T-cell (primary cell): Measurements from ENCODE around the gene WASL. TPM values are rescaled to one million over a fixed set of nuclear protein-coding genes. Genes with fewer than 3 reads are reported as not detected.

Source experiments
- ATAC-seq, 4 experiments: fragments of 200-7000 bp in 3 of 4; fragments of 150-1000 bp in 1 of 4; cut with Tn5 transposase; replicated peaks in 1 of 4; 1 replicate in 3 of 4; 2 replicates in 1 of 4; pipeline ENCODE4 v1.10.0; 2021; ENCODE audit warnings: moderate library complexity in 3 of 4, mild to moderate bottlenecking in 2 of 4, moderate number of reproducible peaks in 1 of 4
- CTCF ChIA-PET, 2 donors: fragments of 300-600 bp; sonication (Branson Sonifier 250); formaldehyde crosslinking; loops; one replicate each; lab custom pipeline; 2022; ENCODE audit warnings: antibody characterized with exemption in 2 of 2; lab: Charles Lee
- POLR2A ChIA-PET, 2 donors: fragments of 300-600 bp; sonication (Branson Sonifier 250); formaldehyde crosslinking; loops; one replicate each; lab custom pipeline; 2022; ENCODE audit warnings: antibody characterized with exemption in 2 of 2; lab: Charles Lee
- DNase-seq, 35 experiments: peaks; one replicate each; pipeline versions ENCODE4 v3.0.0 to v3.0.0-alpha.2; 2013 to 2023
- H3K27ac ChIP-seq: one replicate; pipeline ENCODE4 v1.5.1; 2013; ENCODE audit warnings: low read length
- H3K27me3 ChIP-seq, 2 experiments: replicated peaks in 1 of 2; 1 replicate in 1 of 2; 2 replicates in 1 of 2; pipeline versions ENCODE4 v1.6.1 to v1.7.0; 2013; ENCODE audit warnings: low read length in 1 of 2, mixed read lengths in 1 of 2; ENCODE audit not compliant: control insufficient read depth in 2 of 2, insufficient read depth in 2 of 2; ENCODE audit errors: extremely low read depth in 1 of 2
- H3K36me3 ChIP-seq, 2 donors: 1 replicate in 1 of 2; 2 replicates in 1 of 2; pipeline versions ENCODE4 v1.6.1 to v1.7.0; 2013; ENCODE audit warnings: low read length in 1 of 2; ENCODE audit not compliant: control insufficient read depth in 2 of 2, insufficient read depth in 1 of 2; ENCODE audit errors: extremely low read depth in 1 of 2
- H3K4me1 ChIP-seq, 2 experiments: 1 replicate in 1 of 2; 2 replicates in 1 of 2; pipeline versions ENCODE4 v1.6.1 to v1.7.0; 2013; ENCODE audit warnings: low read length in 2 of 2, mixed read lengths in 1 of 2; ENCODE audit not compliant: insufficient read depth in 2 of 2, control insufficient read depth in 1 of 2; ENCODE audit errors: extremely low read depth in 1 of 2
- H3K4me3 ChIP-seq, 2 donors: 1 replicate in 1 of 2; 2 replicates in 1 of 2; pipeline versions ENCODE4 v1.5.1 to v1.7.0; 2013; ENCODE audit warnings: mild to moderate bottlenecking in 2 of 2, low read length in 1 of 2, moderate library complexity in 1 of 2; ENCODE audit not compliant: control insufficient read depth in 1 of 2; ENCODE audit errors: extremely low read depth in 1 of 2
- H3K9me3 ChIP-seq: 2 replicates; pipeline ENCODE4 v1.7.0; 2013
- H3K27ac Mint-ChIP-seq, 2 donors: one replicate each; pipeline ENCODE4 v1.8.0; 2020 to 2021; ENCODE audit warnings: mild to moderate bottlenecking in 2 of 2, mixed read lengths in 2 of 2
- H3K27me3 Mint-ChIP-seq, 2 donors: one replicate each; pipeline ENCODE4 v1.8.0; 2021 to 2022; ENCODE audit warnings: mixed read lengths in 2 of 2
- H3K36me3 Mint-ChIP-seq: one replicate; pipeline ENCODE4 v1.8.0; 2021; ENCODE audit warnings: mixed read lengths
- H3K4me1 Mint-ChIP-seq, 3 donors: one replicate each; pipeline ENCODE4 v1.8.0; 2020 to 2022; ENCODE audit warnings: mixed read lengths in 3 of 3, mild to moderate bottlenecking in 1 of 3
- H3K4me3 Mint-ChIP-seq, 3 donors: one replicate each; pipeline ENCODE4 v1.8.0; 2020 to 2022; ENCODE audit warnings: mild to moderate bottlenecking in 3 of 3, mixed read lengths in 3 of 3, moderate library complexity in 3 of 3
- H3K9me3 Mint-ChIP-seq, 3 donors: one replicate each; pipeline ENCODE4 v1.8.0; 2020 to 2022; ENCODE audit warnings: mixed read lengths in 3 of 3
- WGBS: methylation state at CpG from one replicate; pipeline ENCODE4 v1.1.5; 2013; ENCODE audit warnings: missing lambda C conversion rate; ENCODE audit not compliant: insufficient coverage; 5-methylcytosine and 5-hydroxymethylcytosine counted together
- total RNA-seq, 35 experiments: library from RNA in 6 of 35; stranded (reverse) in 6 of 35; fragments of 120-200 nt in 1 of 35; gene quantifications; one replicate each; pipeline versions ENCODE4 v1.2.1 to v1.2.4 and lab custom pipeline; 2013 to 2026

WASL gene
- total RNA-seq, 5 donors from 2014 or later (not counting 1 experiment from before 2014, with no cell fraction given): 9.1 to 12.2 (median 9.8) TPM

GRCh38 chr7:123680580-123680979 lies 68.2 kb downstream of the WASL start:
- 100% methylated on average over 2 of the region's 3 CpGs for WGBS
- Mint-ChIP-seq H3K4me1 (no peaks in the 10 kb centered on the region), H3K36me3 (peaks cover 17% of the 10 kb centered on the region), H3K9me3 (no peaks in the 10 kb centered on the region), H3K27ac (no peak overlapping the region), H3K27me3 (no peaks in the 10 kb centered on the region), H3K4me3 (no peak overlapping the region)
- DNase-seq (no peak), ATAC-seq (no peak)
- Histone ChIP-seq H3K27me3 (no peaks in the 10 kb centered on the region), H3K27ac (no peak overlapping the region), H3K4me1 (no peaks in the 10 kb centered on the region), H3K9me3 (no peaks in the 10 kb centered on the region), H3K36me3 (peaks cover 0 to 12% of the 10 kb centered on the region in 2 donors), H3K4me3 (no peak overlapping the region)
- ChIA-PET CTCF (no interaction called here), POLR2A (no interaction called here)

GRCh38 chr7:123679614-123680013 lies 69.2 kb downstream of the WASL start:
- ATAC-seq: no peak
- WGBS: no CpG with 5 or more reads among the region's 3 CpGs

GRCh38 chr7:123677061-123677715 lies 71.6 kb downstream of the WASL start:
- Histone ChIP-seq H3K4me3 (no peak overlapping the region), H3K27me3 (no peaks in the 10 kb centered on the region), H3K36me3 (peaks cover 0 to 6% of the 10 kb centered on the region in 2 donors), H3K9me3 (no peaks in the 10 kb centered on the region), H3K4me1 (no peaks in the 10 kb centered on the region), H3K27ac (no peak overlapping the region)
- no CpG with 5 or more reads among the region's 2 CpGs for WGBS
- no peaks in the 10 kb centered on the region for H3K4me1 Mint-ChIP-seq
- H3K27ac Mint-ChIP-seq: no peak overlapping the region
- no peaks in the 10 kb centered on the region for H3K9me3 Mint-ChIP-seq
- ChIA-PET POLR2A (no interaction called here), CTCF (interaction anchor here in 1 of 2 donors (0.6 kb wide), 1 partner anchor 56 kb away, joined by 4 read pairs; no protein-coding TSS in a partner anchor)
- no peaks in the 10 kb centered on the region for H3K27me3 Mint-ChIP-seq
- H3K36me3 Mint-ChIP-seq: peaks cover 5% of the 10 kb centered on the region
- no peak for ATAC-seq
- DNase-seq: no peak
- no peak overlapping the region for H3K4me3 Mint-ChIP-seq

More at GRCh38 chr7:123679614-123680013, 69.2 kb downstream of the WASL start:
- Mint-ChIP-seq H3K27ac (no peak overlapping the region), H3K36me3 (peaks cover 9% of the 10 kb centered on the region), H3K4me1 (no peaks in the 10 kb centered on the region), H3K9me3 (no peaks in the 10 kb centered on the region), H3K4me3 (no peak overlapping the region), H3K27me3 (no peaks in the 10 kb centered on the region)
- no peaks in the 10 kb centered on the region for H3K4me1 ChIP-seq
- H3K27me3 ChIP-seq: no peaks in the 10 kb centered on the region
- H3K9me3 ChIP-seq: no peaks in the 10 kb centered on the region
- peaks cover 0 to 12% of the 10 kb centered on the region in 2 donors for H3K36me3 ChIP-seq
- no peak overlapping the region for H3K4me3 ChIP-seq
- CTCF ChIA-PET: interaction anchor here in 1 of 2 donors (0.7 kb wide), 1 partner anchor 17 kb away, joined by 4 read pairs; no protein-coding TSS in a partner anchor
- H3K27ac ChIP-seq: no peak overlapping the region
- POLR2A ChIA-PET: no interaction called here
- DNase-seq: no peak

- ATAC-seq (no peak), DNase-seq (no peak)
- Mint-ChIP-seq H3K27ac (no peak overlapping the region), H3K4me3 (no peak overlapping the region), H3K27me3 (no peaks in the 10 kb centered on the region), H3K9me3 (no peaks in the 10 kb centered on the region), H3K4me1 (no peaks in the 10 kb centered on the region), H3K36me3 (no peaks in the 10 kb centered on the region)
- POLR2A ChIA-PET: no interaction called here
- Histone ChIP-seq H3K36me3 (peaks cover 0 to 3% of the 10 kb centered on the region in 2 donors), H3K4me1 (no peaks in the 10 kb centered on the region), H3K9me3 (no peaks in the 10 kb centered on the region), H3K4me3 (no peak overlapping the region), H3K27ac (no peak overlapping the region), H3K27me3 (no peaks in the 10 kb centered on the region)
- CTCF ChIA-PET: no interaction called here
Measured at GRCh38 chr7:123675181-123675473, 73.7 kb downstream of the WASL start.

GRCh38 chr7:123674399-123675180 lies 74.2 kb downstream of the WASL start:
- H3K27ac Mint-ChIP-seq: no peak overlapping the region
- CTCF ChIA-PET: interaction anchor here in 1 of 2 donors (0.5 to 0.6 kb wide), 2 partner anchors 21 to 110 kb away, joined by 3 to 6 read pairs; no protein-coding TSS in a partner anchor
- no peak overlapping the region for H3K27ac ChIP-seq

GRCh38 chr7:123673752-123674398 lies 74.9 kb downstream of the WASL start:
- CTCF ChIA-PET: no interaction called here
- ATAC-seq: no peak
- Mint-ChIP-seq H3K4me1 (no peaks in the 10 kb centered on the region), H3K4me3 (no peak overlapping the region), H3K9me3 (no peaks in the 10 kb centered on the region), H3K27ac (no peak overlapping the region), H3K27me3 (no peaks in the 10 kb centered on the region), H3K36me3 (no peaks in the 10 kb centered on the region)
- H3K27me3 ChIP-seq: no peaks in the 10 kb centered on the region
- no peaks in the 10 kb centered on the region for H3K9me3 ChIP-seq
- no peaks in the 10 kb centered on the region for H3K36me3 ChIP-seq
- WGBS: 100% methylated on average over 2 of the region's 3 CpGs
- no peak overlapping the region for H3K27ac ChIP-seq
- POLR2A ChIA-PET: no interaction called here
- H3K4me3 ChIP-seq: no peak overlapping the region
- no peak for DNase-seq
- no peaks in the 10 kb centered on the region for H3K4me1 ChIP-seq

More at GRCh38 chr7:123674399-123675180, 74.2 kb downstream of the WASL start:
- no peaks in the 10 kb centered on the region for H3K4me1 ChIP-seq
- POLR2A ChIA-PET: no interaction called here
- Mint-ChIP-seq H3K4me3 (no peak overlapping the region), H3K4me1 (no peaks in the 10 kb centered on the region), H3K9me3 (no peaks in the 10 kb centered on the region), H3K27me3 (no peaks in the 10 kb centered on the region), H3K36me3 (no peaks in the 10 kb centered on the region)
- H3K27me3 ChIP-seq: no peaks in the 10 kb centered on the region
- 100% methylated on average over 1 of the region's 2 CpGs for WGBS
- no peaks in the 10 kb centered on the region for H3K9me3 ChIP-seq
- H3K36me3 ChIP-seq: peaks cover 0 to under 1% of the 10 kb centered on the region in 2 donors
- ATAC-seq: no peak
- H3K4me3 ChIP-seq: no peak overlapping the region
- no peak for DNase-seq
